Smooth muscle cell (in vitro differentiated cells): ENCODE measurements around the gene AGR3. TPM values are rescaled to one million over a fixed set of nuclear protein-coding genes. Genes with fewer than 3 reads are reported as not detected.

ENCODE experiments used
- DNase-seq: peaks from one replicate; lab custom pipeline; 2025; ENCODE audit not compliant: unreplicated experiment; lab: John Stamatoyannopoulos, UW
- H2AFZ ChIP-seq: fragments of 200-600 bp; sonication (generic); 2 replicates; pipeline ENCODE4 v1.6.0; 2016; ENCODE audit warnings: antibody characterized with exemption, low read depth, mild to moderate bottlenecking
- H3F3A ChIP-seq: fragments of 200-600 bp; sonication (generic); 2 replicates; pipeline ENCODE4 v1.6.0; 2017; ENCODE audit warnings: antibody characterized with exemption, low read depth
- H3K27ac ChIP-seq: fragments of 200-600 bp; sonication (generic); 2 replicates; pipeline ENCODE4 v1.5.1; 2016; ENCODE audit warnings: low read depth, mild to moderate bottlenecking
- H3K27me3 ChIP-seq: fragments of 200-600 bp; sonication (generic); 2 replicates; pipeline ENCODE4 v1.6.1; 2016; ENCODE audit warnings: low read depth, mild to moderate bottlenecking
- H3K36me3 ChIP-seq: fragments of 200-600 bp; sonication (generic); 2 replicates; pipeline ENCODE4 v1.5.1; 2016; ENCODE audit warnings: low read depth
- H3K4me1 ChIP-seq: fragments of 200-600 bp; sonication (generic); 2 replicates; pipeline ENCODE4 v1.5.1; 2016; ENCODE audit warnings: low read depth
- H3K4me2 ChIP-seq: fragments of 200-600 bp; sonication (generic); 2 replicates; pipeline ENCODE4 v1.6.0; 2016; ENCODE audit warnings: mild to moderate bottlenecking
- H3K4me3 ChIP-seq: fragments of 200-600 bp; sonication (generic); 2 replicates; pipeline ENCODE4 v1.5.1; 2016; ENCODE audit warnings: mild to moderate bottlenecking
- H3K79me2 ChIP-seq: fragments of 200-600 bp; sonication (generic); 2 replicates; pipeline ENCODE4 v1.6.0; 2016; ENCODE audit warnings: low read depth, mild to moderate bottlenecking
- H3K9ac ChIP-seq: fragments of 200-600 bp; sonication (generic); 2 replicates; pipeline ENCODE4 v1.6.0; 2016; ENCODE audit warnings: low read depth
- H3K9me3 ChIP-seq: fragments of 200-600 bp; sonication (generic); replicated peaks from 2 replicates; pipeline ENCODE4 v1.5.1; 2016; ENCODE audit warnings: low read depth
- H4K20me1 ChIP-seq: fragments of 200-600 bp; sonication (generic); 2 replicates; pipeline ENCODE4 v1.6.0; 2016; ENCODE audit warnings: low read depth
- CTCF ChIP-seq: fragments of 200-600 bp; sonication (generic); IDR thresholded peaks from 2 replicates; pipeline ENCODE4 v1.5.1; 2017; ENCODE audit warnings: borderline replicate concordance, mild to moderate bottlenecking, antibody characterized with exemption; ENCODE audit not compliant: insufficient read depth, poor library complexity, severe bottlenecking
- WGBS: methylation state at CpG from one replicate; pipeline ENCODE4 v1.1.7; 2016; ENCODE audit warnings: low lambda C conversion rate; 5-methylcytosine and 5-hydroxymethylcytosine counted together
- polyA plus RNA-seq: library from polyadenylated mRNA; unstranded; fragments of >200 nt; fragmentation: Nextera tagmentation; extraction: Ambion mirVana; gene quantifications from 2 replicates; pipeline ENCODE4 v1.2.1, GENCODE V29; 2016
- total RNA-seq: library from RNA; depleted of rRNA; stranded (reverse); fragments of >200 nt; gene quantifications from 2 replicates; pipeline ENCODE4 v1.2.3, GENCODE V29; 2014

The AGR3 gene
- total and polyA plus RNA-seq, 2 experiments from 2014 or later: not detected

- H3K4me1 ChIP-seq: no peaks in the 10 kb centered on the region
- peak overlapping the region; percentile 6 for H2AFZ ChIP-seq
- H3K9me3 ChIP-seq: no peaks in the 10 kb centered on the region
- no peak for DNase-seq
- H3K27ac ChIP-seq: peak overlapping the region; percentile 56
- no peak overlapping the region for H3K4me3 ChIP-seq
- H3K79me2 ChIP-seq: no peaks in the 10 kb centered on the region
- H3F3A ChIP-seq: no peaks in the 10 kb centered on the region
- peak overlapping the region; percentile 16 for H3K9ac ChIP-seq
- H3K36me3 ChIP-seq: no peaks in the 10 kb centered on the region
- peak overlapping the region; percentile 10 for H3K4me2 ChIP-seq
- WGBS: 54% methylated on average over 6 of the region's 6 CpGs
- H3K27me3 ChIP-seq: no peaks in the 10 kb centered on the region
- TF ChIP-seq CTCF: no peak
- H4K20me1 ChIP-seq: no peaks in the 10 kb centered on the region
Measured at GRCh38 chr7:16847381-16847860, 34.4 kb downstream of the AGR3 start.

GRCh38 chr7:16846601-16847165, 35.1 kb downstream of the AGR3 start:
- H3K27ac ChIP-seq: peak overlapping the region; percentile 56
- no peaks in the 10 kb centered on the region for H3K79me2 ChIP-seq
- no peak overlapping the region for H2AFZ ChIP-seq
- no peak overlapping the region for H3K4me3 ChIP-seq
- H3F3A ChIP-seq: no peaks in the 10 kb centered on the region
- peak overlapping the region; percentile 10 for H3K4me2 ChIP-seq
- no peak for TF ChIP-seq CTCF
- WGBS: 58% methylated on average over 2 of the region's 2 CpGs
- H3K9ac ChIP-seq: peak overlapping the region; percentile 16
- no peaks in the 10 kb centered on the region for H3K36me3 ChIP-seq
- H3K9me3 ChIP-seq: no peaks in the 10 kb centered on the region
- no peak for DNase-seq
- H4K20me1 ChIP-seq: no peaks in the 10 kb centered on the region
- peaks cover 4% of the 10 kb centered on the region for H3K4me1 ChIP-seq
- H3K27me3 ChIP-seq: no peaks in the 10 kb centered on the region

- no peak for DNase-seq
- H3K9ac ChIP-seq: no peak overlapping the region
Measured at GRCh38 chr7:16845746-16846145, 36.0 kb downstream of the AGR3 start.

More at GRCh38 chr7:16845746-16846145, 36.0 kb downstream of the AGR3 start:
- H3K4me2 ChIP-seq: no peak overlapping the region
- H3K4me3 ChIP-seq: no peak overlapping the region
- no peaks in the 10 kb centered on the region for H3K79me2 ChIP-seq
- no peak overlapping the region for H3K27ac ChIP-seq
- H3K36me3 ChIP-seq: no peaks in the 10 kb centered on the region
- H4K20me1 ChIP-seq: no peaks in the 10 kb centered on the region
- H3K4me1 ChIP-seq: peaks cover 4% of the 10 kb centered on the region
- no peak overlapping the region for H2AFZ ChIP-seq
- no peaks in the 10 kb centered on the region for H3K9me3 ChIP-seq
- H3K27me3 ChIP-seq: no peaks in the 10 kb centered on the region
- no peaks in the 10 kb centered on the region for H3F3A ChIP-seq
- no peak for TF ChIP-seq CTCF
